IMR-90 (cell line): ENCODE data around the gene ALG8. TPM values are rescaled to one million over a fixed set of nuclear protein-coding genes. Genes with fewer than 3 reads are reported as not detected.
"Not testable (repeated sequence)": the region's sequence is repeated elsewhere in the genome, so short reads cannot be mapped to it uniquely, and the experiment has no call there.

Source experiments
- ATAC-seq: fragments of 200-7000 bp; cut with Tn5 transposase; 2 replicates; pipeline ENCODE4 v1.9.1; 2020; ENCODE audit warnings: low read depth, mild to moderate bottlenecking, moderate library complexity
- BruUV-seq: library from RNA; stranded (reverse); fragments of 400-500 nt; replicated peaks from 2 replicates; lab custom pipeline; 2021; lab: Mats Ljungman, UMichigan
- CTCF ChIA-PET: fragments of 300-600 bp; formaldehyde crosslinking; extraction: SDS; loops from one replicate; lab custom pipeline; 2021; ENCODE audit warnings: antibody characterized with exemption; lab: Yijun Ruan, JAX
- POLR2A ChIA-PET: fragments of 300-600 bp; sonication (Branson Sonifier 250); formaldehyde crosslinking; loops from one replicate; lab custom pipeline; 2022; ENCODE audit warnings: antibody characterized with exemption; ENCODE audit not compliant: unreplicated experiment; lab: Charles Lee
- DNase-seq: peaks from one replicate; pipeline ENCODE4 v3.0.0; 2013
- H2AFZ ChIP-seq: replicated peaks from 2 replicates; pipeline ENCODE3; 2013; ENCODE audit warnings: low read length, mild to moderate bottlenecking; ENCODE audit not compliant: poor library complexity
- H2AK5ac ChIP-seq: 2 replicates; pipeline ENCODE4 v1.6.1; 2013; ENCODE audit warnings: low read depth, low read length, inconsistent platforms
- H2AK9ac ChIP-seq: replicated peaks from 2 replicates; pipeline ENCODE3; 2013; ENCODE audit warnings: mild to moderate bottlenecking, low read depth, low read length, moderate library complexity; ENCODE audit not compliant: poor library complexity
- H2BK120ac ChIP-seq: 2 replicates; pipeline ENCODE4 v1.6.1; 2013; ENCODE audit warnings: low read depth, low read length, inconsistent platforms
- H2BK15ac ChIP-seq: 3 replicates; pipeline ENCODE4 v1.6.1; 2013; ENCODE audit warnings: low read depth, low read length, inconsistent platforms
- H2BK20ac ChIP-seq: 2 replicates; pipeline ENCODE4 v1.6.1; 2013; ENCODE audit warnings: low read depth, mild to moderate bottlenecking, inconsistent platforms, low read length, moderate library complexity
- H2BK5ac ChIP-seq: 2 replicates; pipeline ENCODE4 v1.6.1; 2013; ENCODE audit warnings: mild to moderate bottlenecking, low read depth, low read length, inconsistent platforms; ENCODE audit not compliant: poor library complexity, severe bottlenecking
- H3K14ac ChIP-seq: replicated peaks from 2 replicates; pipeline ENCODE4 v1.6.1; 2013; ENCODE audit warnings: low read depth, low read length, inconsistent platforms
- H3K18ac ChIP-seq: 2 replicates; pipeline ENCODE4 v1.6.1; 2013; ENCODE audit warnings: low read depth, low read length, control low read depth
- H3K23ac ChIP-seq: 2 replicates; pipeline ENCODE4 v1.6.1; 2013; ENCODE audit warnings: low read depth, low read length, inconsistent platforms
- H3K27ac ChIP-seq: 2 replicates; pipeline ENCODE4 v1.5.1; 2013; ENCODE audit warnings: mild to moderate bottlenecking, control low read depth, low read length; ENCODE audit not compliant: insufficient read depth
- H3K27me3 ChIP-seq: 2 replicates; pipeline ENCODE4 v1.6.1; 2013; ENCODE audit warnings: low read length; ENCODE audit not compliant: control insufficient read depth, insufficient read depth
- H3K36me3 ChIP-seq: 2 replicates; pipeline ENCODE4 v1.6.1; 2013; ENCODE audit warnings: low read length, mixed read lengths; ENCODE audit not compliant: control insufficient read depth, insufficient read depth
- H3K4ac ChIP-seq: 2 replicates; pipeline ENCODE4 v1.6.1; 2013; ENCODE audit warnings: low read depth, low read length, inconsistent platforms
- H3K4me1 ChIP-seq: 2 replicates; pipeline ENCODE4 v1.6.1; 2013; ENCODE audit warnings: low read length, mixed read lengths; ENCODE audit not compliant: control insufficient read depth, insufficient read depth
- H3K4me2 ChIP-seq: 2 replicates; pipeline ENCODE4 v1.6.1; 2013; ENCODE audit warnings: low read depth, mild to moderate bottlenecking, control low read depth, low read length, moderate library complexity
- H3K4me3 ChIP-seq: 2 replicates; pipeline ENCODE4 v1.5.1; 2013; ENCODE audit warnings: low read depth, mild to moderate bottlenecking, control low read depth, low read length, moderate library complexity; ENCODE audit not compliant: insufficient read depth
- H3K56ac ChIP-seq: 2 replicates; pipeline ENCODE4 v1.6.1; 2013; ENCODE audit warnings: low read length, inconsistent platforms; ENCODE audit not compliant: insufficient read depth; ENCODE audit errors: extremely low read depth
- H3K79me1 ChIP-seq, 2 experiments: 2 replicates each; pipeline ENCODE4 v1.6.1; 2013; ENCODE audit warnings: low read length in 2 of 2, inconsistent platforms in 1 of 2, low read depth in 1 of 2
- H3K9ac ChIP-seq: 2 replicates; pipeline ENCODE4 v1.6.1; 2013; ENCODE audit warnings: low read depth, low read length, control low read depth
- H3K9me1 ChIP-seq: 2 replicates; pipeline ENCODE4 v1.6.1; 2013; ENCODE audit warnings: low read length, inconsistent platforms; ENCODE audit not compliant: insufficient read depth
- H3K9me3 ChIP-seq: 2 replicates; pipeline ENCODE4 v1.6.1; 2013; ENCODE audit warnings: low read length; ENCODE audit not compliant: control insufficient read depth, insufficient read depth
- H4K20me1 ChIP-seq: 2 replicates; pipeline ENCODE4 v1.6.1; 2013; ENCODE audit warnings: low read length, inconsistent platforms; ENCODE audit not compliant: insufficient read depth
- H4K5ac ChIP-seq: 2 replicates; pipeline ENCODE4 v1.6.1; 2013; ENCODE audit warnings: mild to moderate bottlenecking, low read depth, low read length, control low read depth
- H4K8ac ChIP-seq, 2 experiments: 2 replicates each; pipeline ENCODE4 v1.6.1; 2013; ENCODE audit warnings: low read depth in 2 of 2, low read length in 2 of 2, control low read depth in 1 of 2, inconsistent platforms in 1 of 2
- H4K91ac ChIP-seq: 2 replicates; pipeline ENCODE4 v1.6.1; 2013; ENCODE audit warnings: low read depth, low read length, inconsistent platforms; ENCODE audit not compliant: insufficient read depth
- WGBS, 2 experiments: methylation state at CpG; one replicate each; pipeline versions ENCODE4 v1.1.5 to v1.1.7; 2013; ENCODE audit warnings: missing lambda C conversion rate in 2 of 2; ENCODE audit not compliant: insufficient read length in 1 of 2; ENCODE audit errors: extremely low coverage in 2 of 2; 5-methylcytosine and 5-hydroxymethylcytosine counted together
- dilution Hi-C: fragments of 300-500 bp; cut with HindIII; formaldehyde crosslinking; loops from one replicate; pipeline ENCODE4 v1.14.3; 2018; ENCODE audit warnings: low sequenced_read_pairs; ENCODE audit not compliant: unreplicated experiment
- in situ Hi-C: fragments of 300-500 bp; cut with MboI; formaldehyde crosslinking; loops from 3 replicates; pipeline ENCODE4 v1.14.3; 2019; ENCODE audit warnings: low sequenced_read_pairs, inconsistent platforms, mixed read lengths
- intact Hi-C: fragments of 100-400 bp; cut with micrococcal nuclease; formaldehyde crosslinking; loops from 2 replicates; pipeline ENCODE4 v1.10.0; 2022
- polyA plus RNA-seq, 3 experiments: library from polyadenylated mRNA; depleted of rRNA; stranded (reverse); fragments of >200 nt; gene quantifications; 2 replicates each; pipeline ENCODE4 v1.2.3, GENCODE V29; 2012; ENCODE audit warnings: low replicate concordance in 1 of 3
- total RNA-seq: library from RNA; depleted of rRNA; stranded (reverse); fragments of >200 nt; gene quantifications from 2 replicates; pipeline ENCODE4 v1.2.3, GENCODE V29; 2012

ALG8 gene
- total and polyA plus RNA-seq, 2 of the 4 experiments (the other 2 are of a cell fraction), result 27.8 to 31.8 TPM

GRCh38 chr11:78077592-78077991 is 61.8 kb downstream of the ALG8 start:
- H3K27ac ChIP-seq, H3K4ac ChIP-seq, ATAC-seq, H2AFZ ChIP-seq, in situ Hi-C loops, POLR2A ChIA-PET, H3K9me3 ChIP-seq, H2BK120ac ChIP-seq, H3K18ac ChIP-seq, DNase-seq, H3K9ac ChIP-seq, dilution Hi-C loops, BruUV-seq, H2AK9ac ChIP-seq, H2AK5ac ChIP-seq, H3K56ac ChIP-seq, H3K36me3 ChIP-seq, H3K27me3 ChIP-seq, H3K4me3 ChIP-seq, H3K4me1 ChIP-seq, H4K91ac ChIP-seq, H2BK20ac ChIP-seq, H2BK5ac ChIP-seq, H2BK15ac ChIP-seq, intact Hi-C loops, H4K5ac ChIP-seq, H3K14ac ChIP-seq: not testable (repeated sequence)
- CTCF ChIA-PET, result interaction anchor here (0.6 to 1.1 kb wide), 2 partner anchors 10 to 31 kb away, joined by 3 read pairs; no protein-coding TSS in a partner anchor
- Histone ChIP-seq H4K20me1 (peaks cover 33% of the 10 kb centered on the region), H3K4me2 (peak overlapping the region; percentile 38), H3K9me1 (peaks cover 17% of the 10 kb centered on the region), H3K79me1 (peaks cover 15 to 55% of the 10 kb centered on the region in 2 experiments), H4K8ac (0 out of 4 replicates have a peak overlapping the region, but pooled peaks of 1 of the 2 experiments have one; percentile 1), H3K23ac (peak overlapping the region; percentile 58; the same call in 1 of the 2 replicates)
- WGBS, 2 experiments, result 90% methylated on average over 2 of the region's 4 CpGs; no CpG with 5 or more reads in 1 of the 2 experiments
